ENCODE results near the gene ERI2. TPM values are rescaled to one million over a fixed set of nuclear protein-coding genes. Genes with fewer than 3 reads are reported as not detected.

ERI2 gene
- total RNA-seq, 1 donor from 2014 or later = 11.5 TPM

GRCh38 chr16:20846551-20846950, 40.3 kb upstream of the ERI2 start:
- Histone ChIP-seq H3K4me1 (ENCODE audit: control insufficient read depth in 3 of 3, insufficient read depth in 3 of 3, low read length in 3 of 3) (peaks cover 22 to 32% (median 28%) of the 10 kb centered on the region in 3 donors), H3K4me3 (ENCODE audit: low read length in 3 of 3) (no peak overlapping the region), H3K27me3 (ENCODE audit: control insufficient read depth in 3 of 3, insufficient read depth in 3 of 3, low read length in 3 of 3) (no peaks in the 10 kb centered on the region), H3K27ac (ENCODE audit: low read depth, low read length) (no peak overlapping the region), H3K36me3 (ENCODE audit: control insufficient read depth in 3 of 3, insufficient read depth in 3 of 3, low read length in 3 of 3) (no peaks in the 10 kb centered on the region), H3K9ac (ENCODE audit: low read depth in 1 of 3, low read length in 3 of 3) (no peak overlapping the region), H3K9me3 (ENCODE audit: control insufficient read depth in 3 of 3, low read length in 3 of 3) (no peaks in the 10 kb centered on the region)

- Histone ChIP-seq H3K27me3 (ENCODE audit: control insufficient read depth in 3 of 3, insufficient read depth in 3 of 3, low read length in 3 of 3) (no peaks in the 10 kb centered on the region), H3K4me1 (ENCODE audit: control insufficient read depth in 3 of 3, insufficient read depth in 3 of 3, low read length in 3 of 3) (peaks cover 17 to 27% (median 23%) of the 10 kb centered on the region in 3 donors), H3K27ac (ENCODE audit: low read depth, low read length) (no peak overlapping the region), H3K9ac (ENCODE audit: low read depth in 1 of 3, low read length in 3 of 3) (no peak overlapping the region), H3K9me3 (ENCODE audit: control insufficient read depth in 3 of 3, low read length in 3 of 3) (no peaks in the 10 kb centered on the region), H3K4me3 (ENCODE audit: low read length in 3 of 3) (no peak overlapping the region), H3K36me3 (ENCODE audit: control insufficient read depth in 3 of 3, insufficient read depth in 3 of 3, low read length in 3 of 3) (no peaks in the 10 kb centered on the region)
Observed at GRCh38 chr16:20846030-20846429, 39.8 kb upstream of the ERI2 start.

- Histone ChIP-seq H3K27me3 (ENCODE audit: control insufficient read depth in 3 of 3, insufficient read depth in 3 of 3, low read length in 3 of 3) (no peaks in the 10 kb centered on the region), H3K27ac (ENCODE audit: low read depth, low read length) (no peak overlapping the region), H3K36me3 (ENCODE audit: control insufficient read depth in 3 of 3, insufficient read depth in 3 of 3, low read length in 3 of 3) (no peaks in the 10 kb centered on the region), H3K9me3 (ENCODE audit: control insufficient read depth in 3 of 3, low read length in 3 of 3) (no peaks in the 10 kb centered on the region), H3K4me1 (ENCODE audit: control insufficient read depth in 3 of 3, insufficient read depth in 3 of 3, low read length in 3 of 3) (peaks cover 9 to 18% (median 11%) of the 10 kb centered on the region in 3 donors), H3K9ac (ENCODE audit: low read depth in 1 of 3, low read length in 3 of 3) (no peak overlapping the region), H3K4me3 (ENCODE audit: low read length in 3 of 3) (no peak overlapping the region)
Observed at GRCh38 chr16:20844588-20844987, 38.3 kb upstream of the ERI2 start.

- no peaks in the 10 kb centered on the region for H3K27me3 ChIP-seq (ENCODE audit: control insufficient read depth in 3 of 3, insufficient read depth in 3 of 3, low read length in 3 of 3)
- H3K4me1 ChIP-seq (ENCODE audit: control insufficient read depth in 3 of 3, insufficient read depth in 3 of 3, low read length in 3 of 3) = peaks cover 9 to 18% (median 11%) of the 10 kb centered on the region in 3 donors
- no peaks in the 10 kb centered on the region for H3K9me3 ChIP-seq (ENCODE audit: control insufficient read depth in 3 of 3, low read length in 3 of 3)
- no peaks in the 10 kb centered on the region for H3K36me3 ChIP-seq (ENCODE audit: control insufficient read depth in 3 of 3, insufficient read depth in 3 of 3, low read length in 3 of 3)
- no peak overlapping the region for H3K27ac ChIP-seq (ENCODE audit: low read depth, low read length)
- H3K4me3 ChIP-seq (ENCODE audit: low read length in 3 of 3) = no peak overlapping the region
- no peak overlapping the region for H3K9ac ChIP-seq (ENCODE audit: low read depth in 1 of 3, low read length in 3 of 3)
Observed at GRCh38 chr16:20844054-20844453, 37.8 kb upstream of the ERI2 start.

- H3K9me3 ChIP-seq (ENCODE audit: control insufficient read depth in 3 of 3, low read length in 3 of 3) = no peaks in the 10 kb centered on the region
- no peaks in the 10 kb centered on the region for H3K36me3 ChIP-seq (ENCODE audit: control insufficient read depth in 3 of 3, insufficient read depth in 3 of 3, low read length in 3 of 3)
- no peak overlapping the region for H3K4me3 ChIP-seq (ENCODE audit: low read length in 3 of 3)
- no peaks in the 10 kb centered on the region for H3K27me3 ChIP-seq (ENCODE audit: control insufficient read depth in 3 of 3, insufficient read depth in 3 of 3, low read length in 3 of 3)
- H3K27ac ChIP-seq (ENCODE audit: low read depth, low read length) = no peak overlapping the region
- H3K9ac ChIP-seq (ENCODE audit: low read depth in 1 of 3, low read length in 3 of 3) = no peak overlapping the region
- H3K4me1 ChIP-seq (ENCODE audit: control insufficient read depth in 3 of 3, insufficient read depth in 3 of 3, low read length in 3 of 3) = no peaks in the 10 kb centered on the region
Observed at GRCh38 chr16:20839504-20839903, 33.2 kb upstream of the ERI2 start.

- no peak overlapping the region for H3K9ac ChIP-seq (ENCODE audit: low read depth in 1 of 3, low read length in 3 of 3)
- no peak overlapping the region for H3K4me3 ChIP-seq (ENCODE audit: low read length in 3 of 3)
- no peaks in the 10 kb centered on the region for H3K4me1 ChIP-seq (ENCODE audit: control insufficient read depth in 3 of 3, insufficient read depth in 3 of 3, low read length in 3 of 3)
- H3K27ac ChIP-seq (ENCODE audit: low read depth, low read length) = no peak overlapping the region
- H3K27me3 ChIP-seq (ENCODE audit: control insufficient read depth in 3 of 3, insufficient read depth in 3 of 3, low read length in 3 of 3) = no peaks in the 10 kb centered on the region
- no peaks in the 10 kb centered on the region for H3K36me3 ChIP-seq (ENCODE audit: control insufficient read depth in 3 of 3, insufficient read depth in 3 of 3, low read length in 3 of 3)
- H3K9me3 ChIP-seq (ENCODE audit: control insufficient read depth in 3 of 3, low read length in 3 of 3) = no peaks in the 10 kb centered on the region
Observed at GRCh38 chr16:20838240-20838639, 32.0 kb upstream of the ERI2 start.

GRCh38 chr16:20833086-20833485, 26.8 kb upstream of the ERI2 start:
- Histone ChIP-seq H3K9ac (ENCODE audit: low read depth in 1 of 3, low read length in 3 of 3) (no peak overlapping the region), H3K4me1 (ENCODE audit: control insufficient read depth in 3 of 3, insufficient read depth in 3 of 3, low read length in 3 of 3) (no peaks in the 10 kb centered on the region), H3K9me3 (ENCODE audit: control insufficient read depth in 3 of 3, low read length in 3 of 3) (no peaks in the 10 kb centered on the region), H3K27me3 (ENCODE audit: control insufficient read depth in 3 of 3, insufficient read depth in 3 of 3, low read length in 3 of 3) (no peaks in the 10 kb centered on the region), H3K27ac (ENCODE audit: low read depth, low read length) (no peak overlapping the region), H3K4me3 (ENCODE audit: low read length in 3 of 3) (no peak overlapping the region), H3K36me3 (ENCODE audit: control insufficient read depth in 3 of 3, insufficient read depth in 3 of 3, low read length in 3 of 3) (peaks cover 0 to 2% (median 0%) of the 10 kb centered on the region in 3 donors)

GRCh38 chr16:20830372-20830771, 24.1 kb upstream of the ERI2 start:
- H3K36me3 ChIP-seq (ENCODE audit: control insufficient read depth in 3 of 3, insufficient read depth in 3 of 3, low read length in 3 of 3) = peaks cover 0 to 8% (median 0%) of the 10 kb centered on the region in 3 donors
- no peak overlapping the region for H3K4me3 ChIP-seq (ENCODE audit: low read length in 3 of 3)

GRCh38 chr16:20829536-20829935, 23.3 kb upstream of the ERI2 start:
- no peaks in the 10 kb centered on the region for H3K27me3 ChIP-seq (ENCODE audit: control insufficient read depth in 3 of 3, insufficient read depth in 3 of 3, low read length in 3 of 3)
- no peaks in the 10 kb centered on the region for H3K9me3 ChIP-seq (ENCODE audit: control insufficient read depth in 3 of 3, low read length in 3 of 3)
- H3K4me1 ChIP-seq (ENCODE audit: control insufficient read depth in 3 of 3, insufficient read depth in 3 of 3, low read length in 3 of 3) = no peaks in the 10 kb centered on the region
- H3K27ac ChIP-seq (ENCODE audit: low read depth, low read length) = no peak overlapping the region
- peaks cover 0 to 8% (median 0%) of the 10 kb centered on the region in 3 donors for H3K36me3 ChIP-seq (ENCODE audit: control insufficient read depth in 3 of 3, insufficient read depth in 3 of 3, low read length in 3 of 3)
- H3K9ac ChIP-seq (ENCODE audit: low read depth in 1 of 3, low read length in 3 of 3) = no peak overlapping the region
- H3K4me3 ChIP-seq (ENCODE audit: low read length in 3 of 3) = no peak overlapping the region

More at GRCh38 chr16:20830372-20830771, 24.1 kb upstream of the ERI2 start:
- Histone ChIP-seq H3K9me3 (ENCODE audit: control insufficient read depth in 3 of 3, low read length in 3 of 3) (no peaks in the 10 kb centered on the region), H3K4me1 (ENCODE audit: control insufficient read depth in 3 of 3, insufficient read depth in 3 of 3, low read length in 3 of 3) (no peaks in the 10 kb centered on the region), H3K9ac (ENCODE audit: low read depth in 1 of 3, low read length in 3 of 3) (no peak overlapping the region), H3K27ac (ENCODE audit: low read depth, low read length) (no peak overlapping the region), H3K27me3 (ENCODE audit: control insufficient read depth in 3 of 3, insufficient read depth in 3 of 3, low read length in 3 of 3) (no peaks in the 10 kb centered on the region)

- no peaks in the 10 kb centered on the region for H3K9me3 ChIP-seq (ENCODE audit: control insufficient read depth in 3 of 3, low read length in 3 of 3)
- no peak overlapping the region for H3K9ac ChIP-seq (ENCODE audit: low read depth in 1 of 3, low read length in 3 of 3)
- peaks cover 0 to 6% (median 0%) of the 10 kb centered on the region in 3 donors for H3K36me3 ChIP-seq (ENCODE audit: control insufficient read depth in 3 of 3, insufficient read depth in 3 of 3, low read length in 3 of 3)
- no peaks in the 10 kb centered on the region for H3K4me1 ChIP-seq (ENCODE audit: control insufficient read depth in 3 of 3, insufficient read depth in 3 of 3, low read length in 3 of 3)
- H3K4me3 ChIP-seq (ENCODE audit: low read length in 3 of 3) = no peak overlapping the region
- no peaks in the 10 kb centered on the region for H3K27me3 ChIP-seq (ENCODE audit: control insufficient read depth in 3 of 3, insufficient read depth in 3 of 3, low read length in 3 of 3)
- H3K27ac ChIP-seq (ENCODE audit: low read depth, low read length) = no peak overlapping the region
Observed at GRCh38 chr16:20826039-20826566, 19.8 kb upstream of the ERI2 start.
